A673 (cell line): ENCODE measurements around the gene RCAN3.

Source experiments
- EZH2 ChIP-seq: fragments of 200-600 bp; sonication (generic); IDR thresholded peaks from 2 replicates; pipeline ENCODE4 v1.6.1; 2017; ENCODE audit warnings: borderline replicate concordance, low read depth, mild to moderate bottlenecking, mixed read lengths, antibody characterized with exemption, low read length; ENCODE audit not compliant: poor library complexity, severe bottlenecking
- TF ChIP-seq, protein P1 (sequence below): fragments of 300-800, 200-600 bp; sonication (generic); conservative IDR thresholded peaks from 2 replicates; pipeline ENCODE4 v1.5.1; 2017; ENCODE audit warnings: low read depth, mild to moderate bottlenecking, antibody characterized with exemption, low read length, moderate library complexity, mixed read lengths

DNA sequence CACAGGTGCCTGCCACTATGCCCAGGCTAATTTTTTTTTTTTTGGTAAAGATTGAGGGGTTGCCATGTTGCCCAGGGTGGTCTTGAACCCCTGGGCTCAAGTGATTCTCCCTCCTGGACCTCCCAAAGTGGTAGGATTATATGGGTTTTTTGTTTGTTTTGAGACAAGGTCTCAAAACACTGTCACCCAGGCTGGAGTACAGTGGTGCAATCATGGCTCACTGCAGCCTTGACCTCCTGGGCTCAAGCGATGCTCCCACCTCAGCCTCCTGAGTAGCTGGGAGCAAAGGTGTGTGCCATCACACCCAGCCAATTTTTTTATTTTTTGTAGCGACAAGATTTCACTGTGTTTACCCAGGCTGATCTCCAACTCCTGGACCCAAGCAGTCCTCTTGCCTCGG is 8.9 kb upstream of the RCAN3 start:
- TF ChIP-seq, protein P1, sequence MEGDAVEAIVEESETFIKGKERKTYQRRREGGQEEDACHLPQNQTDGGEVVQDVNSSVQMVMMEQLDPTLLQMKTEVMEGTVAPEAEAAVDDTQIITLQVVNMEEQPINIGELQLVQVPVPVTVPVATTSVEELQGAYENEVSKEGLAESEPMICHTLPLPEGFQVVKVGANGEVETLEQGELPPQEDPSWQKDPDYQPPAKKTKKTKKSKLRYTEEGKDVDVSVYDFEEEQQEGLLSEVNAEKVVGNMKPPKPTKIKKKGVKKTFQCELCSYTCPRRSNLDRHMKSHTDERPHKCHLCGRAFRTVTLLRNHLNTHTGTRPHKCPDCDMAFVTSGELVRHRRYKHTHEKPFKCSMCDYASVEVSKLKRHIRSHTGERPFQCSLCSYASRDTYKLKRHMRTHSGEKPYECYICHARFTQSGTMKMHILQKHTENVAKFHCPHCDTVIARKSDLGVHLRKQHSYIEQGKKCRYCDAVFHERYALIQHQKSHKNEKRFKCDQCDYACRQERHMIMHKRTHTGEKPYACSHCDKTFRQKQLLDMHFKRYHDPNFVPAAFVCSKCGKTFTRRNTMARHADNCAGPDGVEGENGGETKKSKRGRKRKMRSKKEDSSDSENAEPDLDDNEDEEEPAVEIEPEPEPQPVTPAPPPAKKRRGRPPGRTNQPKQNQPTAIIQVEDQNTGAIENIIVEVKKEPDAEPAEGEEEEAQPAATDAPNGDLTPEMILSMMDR, result no peak
- TF ChIP-seq EZH2, result no peak
